ENCODE data around the gene TTLL6.

Gene TTLL6

DNA sequence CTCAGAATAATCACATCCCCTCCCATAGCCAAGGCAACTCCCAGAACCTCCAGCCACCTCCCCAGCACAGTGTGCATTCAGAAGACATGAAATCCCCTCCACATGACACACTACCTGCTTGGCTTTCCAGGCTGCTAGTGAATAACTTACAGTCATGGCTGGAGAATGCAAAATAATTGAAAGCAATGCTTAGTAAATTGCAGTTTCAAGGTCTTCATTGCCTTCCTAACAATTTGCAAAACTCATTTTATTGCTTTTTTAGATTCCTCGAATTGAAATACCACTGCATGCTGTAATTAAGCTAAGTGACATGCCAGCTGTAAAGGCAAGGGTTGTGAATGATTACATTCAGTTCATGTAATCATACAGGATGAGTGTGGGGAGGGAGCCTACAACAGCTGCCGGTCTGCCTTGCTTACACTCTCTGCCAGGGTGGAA lies 59.5 kb downstream of the TTLL6 start:
- no peak for DNase-seq

DNA sequence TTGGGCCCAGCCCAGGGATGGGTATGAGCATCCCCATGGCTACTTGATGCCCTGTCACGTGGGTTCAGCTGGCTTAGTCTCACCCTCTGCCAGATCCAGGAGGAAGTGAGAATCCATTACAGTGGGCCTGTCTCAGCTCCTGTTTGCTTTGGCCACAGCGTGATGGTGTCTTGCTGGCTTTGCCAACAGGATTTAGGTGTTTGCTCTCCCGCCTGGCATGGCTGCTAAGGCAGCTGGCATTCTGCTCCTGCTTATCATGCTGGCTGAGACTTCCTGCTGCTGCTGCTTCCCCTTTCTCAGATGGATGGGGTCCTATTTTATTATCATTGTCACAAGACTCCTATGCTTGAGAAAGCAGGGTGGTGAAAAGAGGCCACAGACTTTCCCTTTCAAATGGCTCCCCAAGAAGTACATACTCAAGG lies 60.2 kb downstream of the TTLL6 start:
- DNase-seq, result no peak

DNA sequence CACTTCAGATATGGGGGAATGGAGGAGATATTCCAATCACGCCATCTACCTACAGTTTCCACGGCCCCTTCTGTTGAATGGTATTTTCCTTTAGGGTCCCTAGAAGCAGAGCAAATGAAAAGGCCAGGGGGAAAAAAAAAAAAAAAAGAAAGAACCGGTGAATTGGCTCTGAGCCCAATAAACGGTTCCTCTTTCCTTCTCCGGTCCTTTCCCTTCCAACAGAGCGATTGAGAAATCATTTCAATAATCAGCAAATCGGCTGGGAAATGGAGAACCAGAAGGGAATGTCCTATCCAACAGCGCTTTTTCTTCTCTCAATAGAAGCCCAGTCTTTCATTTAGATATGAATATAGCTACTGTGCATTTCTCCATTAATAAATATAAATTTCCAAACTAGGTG lies 61.7 kb downstream of the TTLL6 start:
- DNase-seq, result no peak

DNA sequence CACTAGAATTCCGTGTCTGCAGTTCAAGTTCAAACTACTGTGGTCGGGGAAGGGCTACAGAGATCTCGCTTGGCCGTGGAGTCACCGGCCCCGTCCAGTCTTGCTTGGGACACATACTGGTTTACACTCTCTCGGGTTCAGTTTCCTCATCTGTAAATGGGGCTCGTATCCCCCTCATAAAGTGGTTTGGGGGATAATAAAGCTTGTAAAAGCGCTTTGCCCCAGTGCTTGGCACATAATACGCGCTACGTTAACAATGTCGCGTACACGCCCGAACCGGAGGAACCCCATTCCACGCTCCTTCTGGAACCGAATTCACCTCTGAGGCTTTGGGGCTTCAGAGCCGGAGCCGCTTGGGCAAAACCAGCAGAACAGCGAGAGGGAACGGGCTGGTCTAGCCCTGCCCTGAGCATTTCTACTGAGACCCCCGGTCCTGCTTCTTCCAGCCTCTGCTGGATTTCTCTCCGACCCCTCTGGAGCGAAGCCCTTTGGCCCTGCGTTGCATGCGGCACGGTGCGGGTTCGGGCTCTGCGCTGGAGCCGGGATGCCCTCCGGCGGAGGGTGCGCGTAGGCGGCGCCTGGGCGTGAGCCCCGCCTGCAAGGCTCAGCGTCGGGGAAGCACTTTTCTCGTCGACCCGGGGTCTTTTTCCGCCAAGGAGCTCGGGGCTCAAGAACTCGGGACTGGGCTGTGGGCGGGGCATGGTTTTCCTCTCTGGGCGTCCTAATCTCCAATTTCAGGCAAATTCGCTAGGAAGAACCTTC lies 62.3 kb downstream of the TTLL6 start:
- no peak for DNase-seq

DNA sequence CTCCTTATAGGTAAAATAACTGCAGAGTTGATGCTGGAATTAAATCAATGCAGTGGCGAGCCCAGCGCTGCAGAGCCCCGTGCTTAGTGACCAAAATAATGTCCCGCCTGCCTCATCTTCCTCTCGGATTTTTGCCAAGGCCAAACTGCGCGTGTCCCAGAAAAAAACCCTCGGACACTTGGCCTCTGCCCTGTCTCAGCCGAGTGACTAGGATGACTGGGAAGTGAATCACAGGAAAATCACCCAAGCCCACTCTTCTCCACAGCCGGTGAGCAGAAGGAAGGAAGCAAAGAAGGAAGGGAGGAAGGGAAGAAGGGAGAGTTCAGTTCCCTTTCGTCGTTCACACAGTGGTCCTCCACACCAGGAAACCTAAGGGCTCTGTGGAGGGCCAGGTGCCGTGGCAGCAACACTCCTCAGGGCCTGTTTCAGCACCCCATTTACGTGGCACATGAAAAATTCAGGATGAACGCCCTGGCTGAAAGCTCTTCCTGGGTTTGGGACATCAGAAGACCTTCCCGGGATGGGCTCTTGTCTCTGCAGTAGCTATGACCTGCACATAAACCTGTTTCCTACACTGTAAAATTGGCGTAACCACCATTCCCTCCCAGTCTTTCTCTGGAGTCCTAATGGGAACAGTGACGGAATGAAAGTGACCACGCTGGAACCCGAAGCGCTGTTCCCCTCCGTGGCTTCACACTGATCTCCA lies 63.1 kb downstream of the TTLL6 start:
- no peak for DNase-seq

DNA sequence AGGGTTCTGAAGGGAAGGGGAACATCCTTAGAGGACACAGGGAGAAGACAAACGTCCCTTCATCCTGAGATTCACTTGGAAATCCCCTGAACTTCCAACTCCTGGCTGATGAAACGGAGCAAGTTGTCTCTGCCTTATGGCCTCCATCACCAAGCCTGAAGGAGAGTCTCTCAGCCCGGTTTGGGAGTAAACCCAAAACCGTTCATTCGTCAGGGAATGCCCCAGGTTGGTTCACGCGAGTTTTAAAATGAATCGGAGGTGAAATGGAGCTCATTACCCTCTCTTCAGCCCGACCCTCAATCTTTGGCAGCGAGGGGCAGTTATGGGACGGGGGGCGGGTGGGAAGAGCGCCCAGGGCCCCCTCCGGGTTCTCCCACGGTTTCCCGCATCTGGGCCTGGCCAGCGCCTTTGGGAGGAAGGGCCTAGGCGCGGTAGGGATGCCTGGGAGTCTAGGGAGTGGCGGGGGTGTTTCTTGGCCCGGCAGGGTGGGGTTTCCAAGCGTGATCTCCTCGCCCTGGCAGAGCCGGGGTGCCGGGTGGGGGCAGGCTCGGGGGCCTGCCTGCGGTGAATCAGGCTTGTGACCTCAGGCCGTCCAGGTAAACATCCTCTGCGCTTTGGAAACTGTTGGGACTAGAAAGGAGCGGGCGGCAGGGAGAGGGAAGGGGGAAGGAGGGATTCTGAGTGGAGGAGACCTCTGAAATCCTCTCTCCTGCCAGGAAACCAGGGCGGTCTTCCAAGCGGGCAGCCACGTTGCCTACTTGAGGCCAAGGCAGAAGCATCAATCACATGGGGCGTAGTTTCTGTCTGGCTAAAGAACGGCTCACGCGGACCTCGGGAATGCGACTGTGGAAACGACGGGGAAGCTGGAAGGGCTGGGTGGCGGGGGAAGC lies 64.4 kb downstream of the TTLL6 start:
- DNase-seq, result no peak

DNA sequence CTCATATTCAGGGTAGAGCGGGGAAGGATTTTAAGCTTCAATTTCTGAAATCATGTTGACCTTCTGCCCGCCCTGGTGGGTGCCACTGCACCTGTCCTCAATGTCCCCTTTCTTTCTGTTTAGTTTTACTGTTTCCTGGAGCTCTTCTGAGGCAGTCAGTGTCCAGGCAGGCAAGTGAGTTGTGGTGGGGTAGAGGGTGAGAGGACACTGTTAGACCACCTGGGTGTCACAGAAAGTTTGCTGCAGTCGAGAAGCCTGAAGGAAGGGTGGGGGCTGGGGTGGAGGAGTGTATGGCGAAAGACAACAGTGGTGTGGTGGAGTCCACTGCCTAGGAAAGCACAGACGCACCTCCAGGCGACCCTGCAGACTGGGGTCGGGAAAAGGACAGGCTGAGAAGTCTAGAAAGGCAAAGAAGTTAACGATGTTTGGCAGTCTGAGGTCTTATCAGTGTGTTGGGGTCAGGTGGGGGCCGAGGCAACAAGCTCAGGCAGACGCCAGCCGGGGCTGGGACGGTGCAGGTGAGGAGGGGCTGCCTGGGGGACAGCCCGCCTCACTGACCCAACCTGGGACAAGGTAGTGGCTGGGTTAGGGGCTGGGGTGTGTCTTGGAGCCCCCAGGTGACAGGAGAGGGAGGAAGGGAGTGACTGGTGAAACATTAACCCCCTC lies 65.2 kb downstream of the TTLL6 start:
- DNase-seq, result no peak

DNA sequence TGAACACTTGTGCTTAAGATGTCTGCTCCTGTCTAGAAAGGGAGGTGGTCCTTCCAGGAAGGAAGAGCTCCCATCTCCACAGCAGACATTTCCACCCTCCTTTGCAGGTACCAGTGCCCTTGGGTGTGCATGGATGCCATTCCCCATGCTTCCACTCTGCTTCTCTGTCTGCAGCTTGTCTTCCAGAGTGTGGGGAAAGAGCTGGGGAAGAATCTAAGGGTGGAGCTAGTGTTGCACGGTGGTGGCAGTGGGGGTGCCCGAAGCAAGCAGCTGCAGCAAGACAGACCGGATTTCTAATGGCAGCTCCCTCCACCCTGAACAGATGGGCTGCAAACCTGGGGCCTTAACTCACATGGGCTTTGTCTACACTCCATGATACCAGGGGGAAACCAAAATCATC lies 65.9 kb downstream of the TTLL6 start:
- DNase-seq, result no peak

DNA sequence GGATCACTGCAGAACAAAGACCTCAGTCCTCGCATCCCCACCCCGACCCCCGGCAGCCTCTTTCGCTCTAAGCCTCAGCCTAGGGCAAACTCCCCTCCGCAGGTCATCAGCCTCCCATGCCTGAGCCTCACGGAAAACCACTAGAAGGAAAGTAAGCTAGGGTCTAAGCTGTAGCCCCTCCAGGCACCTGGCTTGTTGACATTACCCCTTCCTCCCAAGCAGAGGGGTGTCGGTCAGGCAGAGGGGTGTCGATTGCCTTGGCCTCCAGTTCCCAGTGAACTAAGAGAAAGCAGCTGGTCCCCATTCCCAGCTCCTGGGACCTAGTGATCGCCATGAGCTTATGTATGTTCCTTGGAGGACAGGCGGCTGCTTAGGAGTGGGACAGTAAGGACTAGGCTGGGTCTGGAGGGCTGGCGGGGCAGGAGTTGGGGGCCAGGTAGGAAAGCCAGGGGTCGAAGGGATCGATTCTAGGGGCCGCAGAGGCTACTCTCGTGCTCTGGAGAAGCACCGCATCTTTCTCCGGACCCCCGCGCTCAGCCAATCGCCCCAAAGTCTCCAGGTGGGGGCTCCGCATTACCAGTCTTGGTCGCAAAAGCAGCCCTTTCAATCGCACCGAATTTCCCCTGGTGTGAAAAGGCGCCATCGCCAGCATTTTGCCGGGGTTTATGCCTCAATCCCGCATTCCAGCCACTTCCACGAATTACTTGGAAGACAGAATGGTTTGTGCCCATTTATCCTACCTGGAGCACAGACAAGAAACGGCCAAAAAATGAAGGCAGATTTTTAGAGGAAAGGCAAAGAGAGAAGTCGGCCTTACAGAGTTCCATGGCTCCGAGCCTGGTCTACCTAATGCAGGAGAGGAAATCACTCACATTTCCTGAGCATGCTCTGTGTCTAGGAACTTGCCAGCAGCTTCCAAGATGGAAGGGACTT lies 67.1 kb downstream of the TTLL6 start:
- DNase-seq, result no peak

DNA sequence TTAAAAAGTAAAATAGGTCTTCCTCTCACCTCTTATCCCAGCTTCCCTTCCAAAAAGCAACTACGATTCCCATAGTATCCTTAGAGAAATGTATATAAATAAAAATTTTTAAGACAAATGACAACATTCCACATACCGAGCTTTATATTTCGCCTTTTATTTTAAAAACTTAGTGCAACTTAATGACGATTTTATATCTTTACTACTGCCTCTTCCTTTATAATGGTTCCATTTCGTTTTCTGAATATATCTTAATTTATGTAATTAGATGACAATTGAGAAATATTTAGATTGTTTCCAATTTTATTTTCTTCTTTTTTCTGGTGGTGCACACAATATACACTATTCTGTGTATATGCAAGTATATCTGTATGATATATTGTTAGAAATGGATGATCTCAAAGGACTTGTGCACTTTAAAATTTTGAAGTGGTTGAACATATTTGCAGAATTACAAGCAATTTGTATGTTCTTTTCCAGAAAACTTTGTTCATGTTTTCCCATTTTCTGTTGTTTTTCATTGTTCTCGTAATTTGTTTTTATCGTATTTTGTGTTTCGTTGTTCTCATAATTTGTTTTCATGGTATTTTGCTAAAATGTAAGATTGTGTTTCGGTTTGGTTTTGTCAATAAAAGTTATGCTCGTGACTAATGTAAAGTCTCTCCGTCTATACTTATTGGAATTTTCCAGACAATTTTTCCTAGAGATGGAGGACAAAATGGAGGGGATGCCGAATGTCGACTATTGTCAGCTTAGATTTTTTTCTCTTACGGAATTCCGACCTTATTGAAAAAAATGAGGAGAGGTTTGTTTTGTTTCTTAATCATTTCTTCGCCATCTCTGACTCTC lies 68.1 kb downstream of the TTLL6 start:
- DNase-seq, result no peak

DNA sequence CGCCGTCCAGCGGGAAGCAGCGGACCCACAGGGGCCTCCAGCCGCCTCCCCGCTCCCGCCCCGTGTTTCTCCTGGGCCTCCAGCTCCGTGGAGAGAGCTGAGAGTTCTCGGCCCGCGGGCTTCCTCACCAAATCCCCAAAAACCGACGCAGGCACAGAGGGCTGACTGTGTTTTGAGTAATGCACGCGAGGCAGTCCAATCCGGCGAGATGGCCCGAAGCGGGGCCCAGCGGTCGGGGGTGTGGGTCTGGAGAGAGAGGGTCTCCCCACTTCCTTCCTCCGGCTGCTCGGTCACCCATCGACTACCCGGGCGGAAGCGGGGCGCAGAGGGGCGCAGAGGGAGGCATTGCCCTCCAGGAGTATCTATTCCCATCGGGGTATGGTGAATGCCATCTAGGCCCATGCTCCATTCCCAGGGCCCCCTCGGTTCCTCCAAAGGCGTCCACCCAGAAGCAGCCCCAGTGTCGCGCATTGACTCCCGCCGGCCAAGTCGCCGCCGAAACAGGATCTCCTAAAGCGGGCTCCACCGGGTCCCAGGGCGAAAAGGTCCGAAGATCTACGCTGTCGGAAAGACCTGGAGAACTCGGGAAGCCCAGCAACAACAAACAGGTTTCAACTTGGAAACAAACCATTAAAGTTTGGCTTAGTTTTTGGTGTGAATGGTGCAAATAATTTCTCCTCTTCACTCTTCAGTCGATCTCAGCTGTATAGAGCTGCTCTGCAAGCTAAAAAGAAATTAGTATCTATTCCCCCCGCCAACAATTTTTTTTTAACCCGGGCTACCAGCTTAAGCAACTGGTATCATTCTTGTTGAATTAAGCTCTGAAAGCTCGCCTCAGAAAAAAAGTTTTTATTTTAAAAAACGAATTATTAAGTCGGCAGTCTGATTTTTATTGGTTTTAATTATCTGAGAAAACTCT lies 69.3 kb downstream of the TTLL6 start:
- no peak for DNase-seq

DNA sequence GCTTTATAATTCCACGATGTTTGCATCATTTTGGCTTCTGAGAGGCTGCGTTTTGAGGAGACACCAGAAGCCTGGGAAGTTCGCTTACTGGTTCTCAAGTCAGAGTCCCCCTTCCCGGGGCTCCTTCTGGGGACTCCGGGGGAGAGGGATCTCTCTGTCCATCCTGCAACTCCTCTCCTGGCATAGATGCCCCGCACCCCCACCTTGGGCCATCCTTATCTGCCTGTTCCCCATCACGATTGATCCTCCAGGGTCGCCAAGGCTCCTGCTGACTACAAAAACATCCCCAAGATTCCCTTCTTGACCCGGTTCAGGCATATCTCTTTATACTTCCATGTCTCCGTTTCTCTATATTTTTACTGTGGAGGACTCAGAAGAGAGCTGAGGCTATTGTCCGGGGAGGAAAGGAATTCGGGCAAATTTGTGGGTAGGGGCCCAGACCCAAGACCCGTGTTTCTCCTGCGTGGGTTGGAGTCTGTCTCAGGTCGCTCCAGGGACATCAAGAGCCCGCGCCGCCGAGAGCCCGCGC lies 70.0 kb downstream of the TTLL6 start:
- DNase-seq, result no peak

DNA sequence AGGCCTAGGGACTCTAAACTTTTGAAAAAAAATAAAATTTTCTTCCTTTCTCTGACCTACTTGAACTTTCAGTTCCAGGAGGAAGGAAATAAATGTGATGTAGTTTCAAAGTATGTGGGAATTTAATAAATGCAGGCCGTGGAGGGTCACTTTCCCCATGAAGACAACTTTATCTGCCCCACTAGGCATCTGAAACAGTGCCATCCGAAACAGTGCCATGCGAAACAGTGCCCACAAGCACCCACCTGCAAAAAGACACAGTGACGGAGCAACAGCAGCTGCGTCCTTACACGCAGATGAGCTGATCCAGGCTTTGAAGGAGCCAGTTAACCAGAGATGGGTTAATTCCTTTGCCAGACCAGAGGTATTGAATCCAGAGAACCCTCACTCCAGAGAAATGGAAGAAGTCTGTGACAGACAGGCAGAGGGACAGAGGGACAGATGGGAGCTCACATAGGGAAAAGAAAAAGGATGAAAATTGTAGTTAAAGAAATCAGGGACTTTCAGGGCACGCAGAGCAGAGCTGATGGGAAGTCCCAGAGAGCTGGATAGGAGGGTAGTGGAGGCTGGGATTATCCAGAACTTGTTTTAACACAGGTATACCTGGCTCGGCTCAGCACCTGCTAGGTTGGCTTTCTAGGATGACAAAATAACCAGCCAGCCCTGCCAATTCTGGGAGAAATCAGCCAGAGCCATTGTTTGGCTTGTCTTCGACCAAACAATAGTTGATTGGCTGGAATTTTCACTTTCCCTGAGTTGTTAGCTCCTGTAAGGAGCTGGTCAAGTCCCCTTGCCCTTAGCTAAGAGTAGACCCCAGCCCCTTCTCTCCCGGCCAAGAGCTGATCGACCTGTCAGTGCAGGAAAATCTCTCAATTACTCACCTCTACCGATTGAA lies 71.4 kb downstream of the TTLL6 start:
- no peak for DNase-seq

DNA sequence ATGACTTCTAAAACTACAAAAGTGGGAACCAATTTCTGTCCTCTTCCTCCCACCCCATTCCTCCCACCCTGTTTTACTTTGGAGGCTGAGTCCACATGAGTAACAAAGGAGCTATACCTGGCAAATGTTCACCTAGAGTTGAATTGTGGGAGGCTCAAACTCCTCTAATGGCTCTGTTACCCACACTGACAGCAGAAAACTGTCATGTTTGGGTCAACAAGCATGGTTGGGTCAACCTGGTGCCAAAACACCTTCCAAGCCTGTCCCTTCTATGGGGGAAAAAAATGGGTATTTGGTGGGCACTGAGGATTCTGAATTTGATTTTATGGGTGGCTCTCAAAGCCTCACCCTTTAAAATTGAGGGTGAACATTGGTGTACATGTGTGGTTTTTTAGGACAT lies 76.5 kb downstream of the TTLL6 start:
- DNase-seq, result no peak

DNA sequence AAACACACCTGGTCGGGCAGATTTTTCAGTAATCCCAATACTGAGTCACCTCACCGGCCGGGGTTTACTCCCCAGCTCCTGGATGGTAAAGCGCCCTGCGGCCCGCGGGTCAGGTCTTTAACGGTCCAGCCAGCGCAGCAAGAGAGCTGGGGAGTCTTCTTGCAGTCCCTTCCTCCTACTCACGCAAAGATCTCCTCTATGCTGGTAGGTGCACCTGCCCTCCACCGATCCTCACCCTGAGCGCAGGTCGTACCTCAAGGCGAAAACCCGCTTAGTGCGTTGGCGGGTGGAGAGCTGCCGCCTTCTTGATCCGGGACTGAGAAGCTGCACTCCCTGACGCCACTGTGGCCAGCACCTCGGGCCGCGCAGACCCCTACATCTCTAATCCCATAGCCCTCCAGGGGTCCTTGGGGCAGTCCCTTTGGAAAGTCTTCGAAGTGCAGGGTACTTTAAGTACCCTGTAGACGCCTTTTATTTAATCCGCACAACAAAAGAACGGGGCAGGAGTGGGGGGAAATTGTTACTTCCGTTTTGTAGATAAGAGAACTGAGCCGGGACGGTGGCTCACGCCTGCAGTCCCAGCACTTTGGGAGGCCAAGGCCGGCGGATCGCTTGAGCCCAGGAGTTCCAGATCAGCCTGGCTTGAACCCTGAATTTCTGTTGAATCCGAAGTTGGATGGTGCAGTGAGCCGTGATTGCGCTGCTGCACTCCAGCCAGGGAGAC lies 78.1 kb downstream of the TTLL6 start:
- no peak for DNase-seq

DNA sequence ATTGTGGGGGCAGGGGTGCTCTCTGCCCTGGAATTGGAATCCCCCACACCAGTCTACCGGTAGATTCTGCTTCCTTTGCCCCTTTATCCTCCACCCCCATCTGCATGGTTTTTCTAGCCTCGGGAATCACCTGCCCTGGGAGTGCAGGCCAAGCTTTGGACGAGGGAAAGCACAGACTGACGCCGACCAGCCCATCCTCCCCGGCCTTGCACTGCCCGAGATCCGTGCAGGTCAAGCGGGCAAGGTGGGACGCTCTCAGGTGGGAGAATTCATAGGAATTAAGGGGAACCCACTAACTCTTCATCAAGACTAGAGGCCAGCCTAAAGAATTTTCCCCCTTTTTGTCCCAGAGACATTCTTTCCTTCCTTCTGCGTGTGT lies 78.6 kb downstream of the TTLL6 start:
- DNase-seq, result no peak

DNA sequence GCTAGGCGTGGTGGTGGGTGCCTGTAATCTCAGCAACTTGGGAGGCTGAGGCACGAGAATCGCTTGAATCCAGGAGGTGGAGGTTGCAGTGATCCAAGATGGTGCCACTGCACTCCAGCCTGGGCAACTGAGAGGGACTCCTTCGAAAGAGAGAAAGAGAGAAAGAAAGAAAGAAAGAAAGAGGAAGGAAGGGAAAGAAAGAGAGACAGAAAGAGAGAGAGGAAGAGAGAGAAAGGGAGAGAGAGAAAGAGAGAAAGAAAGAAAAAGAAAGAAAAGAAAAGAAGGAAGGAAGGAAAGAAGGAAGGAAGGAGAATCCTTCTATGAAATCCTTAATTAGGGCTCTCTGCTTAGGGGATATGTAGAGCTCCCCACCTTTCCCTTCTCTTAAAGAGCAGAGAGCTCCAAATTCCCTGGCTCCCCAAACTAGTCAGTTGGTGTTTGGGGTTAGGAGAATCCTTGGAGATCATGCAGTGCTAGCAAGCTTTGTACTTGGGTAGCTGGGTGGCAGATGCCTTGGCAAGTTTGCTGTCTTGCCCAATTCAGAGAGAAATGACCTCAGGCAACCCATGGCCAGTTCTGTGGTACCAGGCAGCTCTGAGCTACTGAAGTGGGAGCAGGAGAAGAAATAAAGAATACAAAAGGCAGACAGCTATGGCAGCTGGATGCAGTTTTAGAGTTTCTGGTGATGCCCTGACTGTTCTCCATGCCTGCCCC lies 79.5 kb downstream of the TTLL6 start:
- DNase-seq, result no peak

All from stimulated activated CD4-positive, alpha-beta T cell treated with anti-CD3 and anti-CD28 coated beads, Interleukin-2, amount 100 ng/mL, for 24 hours (primary cell).